Breast epithelium (tissue), 3 donors: Measurements from ENCODE around the gene KLHL7.

Source experiments
- CTCF ChIP-seq, 3 donors: fragments of 450-650 bp; IDR thresholded peaks; one replicate each; pipeline ENCODE4 v1.5.1; 2016 to 2017; ENCODE audit warnings: antibody characterized with exemption in 3 of 3, mild to moderate bottlenecking in 3 of 3, moderate library complexity in 3 of 3
- POLR2AphosphoS5 ChIP-seq, 3 donors: sonication (generic); formaldehyde crosslinking; IDR thresholded peaks; one replicate each; pipeline ENCODE4 v1.6.1; 2017; ENCODE audit warnings: antibody characterized with exemption in 3 of 3

GRCh38 chr7:23098460-23098859, 7.1 kb upstream of the KLHL7 start:
- TF ChIP-seq POLR2AphosphoS5 (IDR thresholded peaks at IDR 0.05) (no peak), CTCF (IDR thresholded peaks at IDR 0.05) (no peak)
